ENCODE results near the gene ARHGAP10.

DNA sequence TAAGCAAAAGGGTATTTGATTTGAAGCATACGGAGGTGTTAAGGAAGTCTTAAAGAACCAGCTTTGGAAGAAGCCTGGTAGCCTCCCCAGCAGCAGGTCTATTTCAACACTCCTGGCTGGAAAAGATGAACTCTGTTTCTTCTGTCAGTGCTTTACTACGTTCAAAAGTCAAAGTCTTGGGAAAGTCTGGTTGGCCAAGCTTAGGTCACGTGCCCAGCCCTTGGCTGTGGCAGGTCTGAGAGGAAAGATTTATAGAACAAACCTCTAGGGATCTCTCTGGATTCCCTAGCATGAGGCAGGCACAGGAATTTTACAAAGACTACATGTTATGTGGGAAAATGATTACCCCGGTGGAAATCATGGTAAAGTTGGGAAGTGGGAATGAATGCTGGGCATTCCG is 8.6 kb upstream of the ARHGAP10 start:
- TF ChIP-seq EZH2 (IDR thresholded peaks at IDR 0.05; ENCODE audit: borderline replicate concordance, insufficient read depth, low read depth, low read length, poor library complexity, severe bottlenecking): no peak
- TF ChIP-seq, protein P1, sequence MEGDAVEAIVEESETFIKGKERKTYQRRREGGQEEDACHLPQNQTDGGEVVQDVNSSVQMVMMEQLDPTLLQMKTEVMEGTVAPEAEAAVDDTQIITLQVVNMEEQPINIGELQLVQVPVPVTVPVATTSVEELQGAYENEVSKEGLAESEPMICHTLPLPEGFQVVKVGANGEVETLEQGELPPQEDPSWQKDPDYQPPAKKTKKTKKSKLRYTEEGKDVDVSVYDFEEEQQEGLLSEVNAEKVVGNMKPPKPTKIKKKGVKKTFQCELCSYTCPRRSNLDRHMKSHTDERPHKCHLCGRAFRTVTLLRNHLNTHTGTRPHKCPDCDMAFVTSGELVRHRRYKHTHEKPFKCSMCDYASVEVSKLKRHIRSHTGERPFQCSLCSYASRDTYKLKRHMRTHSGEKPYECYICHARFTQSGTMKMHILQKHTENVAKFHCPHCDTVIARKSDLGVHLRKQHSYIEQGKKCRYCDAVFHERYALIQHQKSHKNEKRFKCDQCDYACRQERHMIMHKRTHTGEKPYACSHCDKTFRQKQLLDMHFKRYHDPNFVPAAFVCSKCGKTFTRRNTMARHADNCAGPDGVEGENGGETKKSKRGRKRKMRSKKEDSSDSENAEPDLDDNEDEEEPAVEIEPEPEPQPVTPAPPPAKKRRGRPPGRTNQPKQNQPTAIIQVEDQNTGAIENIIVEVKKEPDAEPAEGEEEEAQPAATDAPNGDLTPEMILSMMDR (IDR thresholded peaks at IDR 0.05): no peak

Measured in B cell (primary cell).